GM23338 (cell line): ENCODE measurements around the gene TPD52L2. TPM values are rescaled to one million over a fixed set of nuclear protein-coding genes. Genes with fewer than 3 reads are reported as not detected.

ENCODE experiments used
- ATAC-seq: fragments of 200-7000 bp; cut with Tn5 transposase; 3 replicates; pipeline ENCODE4 v1.9.1; 2020
- DNase-seq: peaks from one replicate; pipeline ENCODE4 v3.0.0-alpha.2; 2015; ENCODE audit warnings: low spot score
- H2AFZ ChIP-seq: fragments of 200-600 bp; sonication (generic); 2 replicates; pipeline ENCODE4 v1.8.0; 2016; ENCODE audit warnings: antibody characterized with exemption, mild to moderate bottlenecking, moderate library complexity
- H3F3A ChIP-seq: fragments of 200-600 bp; sonication (generic); replicated peaks from 2 replicates; pipeline ENCODE4 v1.8.0; 2017; ENCODE audit warnings: antibody characterized with exemption, mixed run types, low read depth
- H3K27ac ChIP-seq: fragments of 200-600 bp; sonication (generic); 2 replicates; pipeline ENCODE4 v1.6.1; 2016; ENCODE audit warnings: low read depth
- H3K27me3 ChIP-seq: fragments of 200-600 bp; sonication (generic); 2 replicates; pipeline ENCODE4 v1.8.0; 2016; ENCODE audit warnings: mild to moderate bottlenecking, mixed run types, moderate library complexity; ENCODE audit not compliant: insufficient read depth
- H3K36me3 ChIP-seq: fragments of 200-600 bp; sonication (generic); 2 replicates; pipeline ENCODE4 v1.8.0; 2016; ENCODE audit warnings: mild to moderate bottlenecking; ENCODE audit not compliant: insufficient read depth
- H3K4me1 ChIP-seq: fragments of 200-600 bp; sonication (generic); 2 replicates; pipeline ENCODE4 v1.8.0; 2016; ENCODE audit warnings: mild to moderate bottlenecking, moderate library complexity; ENCODE audit not compliant: insufficient read depth
- H3K4me2 ChIP-seq: fragments of 200-600 bp; sonication (generic); 2 replicates; pipeline ENCODE4 v1.7.1; 2017; ENCODE audit warnings: mixed run types
- H3K4me3 ChIP-seq: fragments of 200-600 bp; sonication (generic); 2 replicates; pipeline ENCODE4 v1.6.1; 2016; ENCODE audit warnings: mixed run types
- H3K79me2 ChIP-seq: fragments of 200-600 bp; sonication (generic); replicated peaks from 2 replicates; pipeline ENCODE4 v1.8.0; 2017; ENCODE audit warnings: mild to moderate bottlenecking; ENCODE audit not compliant: insufficient read depth
- H3K9me2 ChIP-seq: fragments of 200-600 bp; sonication (generic); 2 replicates; pipeline ENCODE4 v1.8.0; 2017; ENCODE audit not compliant: insufficient read depth
- H4K20me1 ChIP-seq: fragments of 200-600 bp; sonication (generic); replicated peaks from 2 replicates; pipeline ENCODE4 v1.8.0; 2017; ENCODE audit warnings: mild to moderate bottlenecking; ENCODE audit not compliant: insufficient read depth
- H3K27ac Mint-ChIP-seq: 2 replicates; pipeline ENCODE4 v1.8.0; 2020; ENCODE audit warnings: inconsistent platforms, mild to moderate bottlenecking, moderate library complexity, mixed read lengths
- H3K27me3 Mint-ChIP-seq: 3 replicates; pipeline ENCODE4 v1.8.0; 2022; ENCODE audit warnings: low read depth, mild to moderate bottlenecking, moderate library complexity, mixed read lengths, inconsistent platforms; ENCODE audit not compliant: insufficient read depth, poor library complexity
- H3K36me3 Mint-ChIP-seq: 3 replicates; pipeline ENCODE4 v1.8.0; 2021; ENCODE audit warnings: low read depth, mild to moderate bottlenecking, inconsistent platforms, moderate library complexity, mixed read lengths
- H3K4me1 Mint-ChIP-seq: 3 replicates; pipeline ENCODE4 v1.8.0; 2020; ENCODE audit warnings: mild to moderate bottlenecking, inconsistent platforms, mixed read lengths
- H3K4me3 Mint-ChIP-seq: 3 replicates; pipeline ENCODE4 v1.8.0; 2021; ENCODE audit warnings: moderate library complexity, mild to moderate bottlenecking, inconsistent platforms, mixed read lengths
- H3K9me3 Mint-ChIP-seq: 3 replicates; pipeline ENCODE4 v1.8.0; 2020; ENCODE audit warnings: moderate library complexity, mild to moderate bottlenecking, inconsistent platforms, mixed read lengths
- EZH2phosphoT487 ChIP-seq: fragments of 200-600 bp; sonication (generic); IDR thresholded peaks from one replicate; pipeline ENCODE4 v1.8.1; 2018; ENCODE audit warnings: antibody characterized with exemption; ENCODE audit not compliant: unreplicated experiment
- NANOG ChIP-seq: IDR thresholded peaks from 2 replicates; pipeline ENCODE4 v1.6.1; 2016; ENCODE audit warnings: antibody characterized with exemption, borderline replicate concordance
- POLR2AphosphoS5 ChIP-seq: IDR thresholded peaks from 2 replicates; pipeline ENCODE4 v1.6.1; 2016; ENCODE audit warnings: antibody characterized with exemption, low read depth
- STAT1 ChIP-seq: IDR thresholded peaks from one replicate; pipeline ENCODE4 v1.6.1; 2016; ENCODE audit warnings: antibody characterized with exemption; ENCODE audit not compliant: unreplicated experiment
- ZNF114 ChIP-seq: fragments of 250-450 bp; sonication (Bioruptor Pico); IDR thresholded peaks from 2 replicates; pipeline ENCODE4 v1.5.0; 2020; ENCODE audit warnings: mild to moderate bottlenecking, moderate library complexity
- ZNF331 ChIP-seq: fragments of 250-450 bp; sonication (Bioruptor Pico); IDR thresholded peaks from 2 replicates; pipeline ENCODE4 v1.5.0; 2020; ENCODE audit warnings: low read depth, mild to moderate bottlenecking, moderate library complexity
- polyA plus RNA-seq: library from polyadenylated mRNA; unstranded; fragments of >200 nt; fragmentation: Nextera tagmentation; extraction: Ambion mirVana; gene quantifications from 2 replicates; pipeline ENCODE4 v1.2.1, GENCODE V29; 2016
- total RNA-seq: library from RNA; depleted of rRNA; stranded (reverse); fragments of >200 nt; shearing (Covaris generic); gene quantifications from 2 replicates; pipeline ENCODE4 v1.2.3, GENCODE V29; 2014
- TF ChIP-seq, protein P1 (sequence below): fragments of 250-450 bp; sonication (Bioruptor Pico); IDR thresholded peaks from 2 replicates; pipeline ENCODE4 v1.5.0; 2020; ENCODE audit warnings: mild to moderate bottlenecking, moderate library complexity
- TF ChIP-seq, protein P2 (sequence below): IDR thresholded peaks from one replicate; pipeline ENCODE4 v1.6.1; 2018; ENCODE audit warnings: antibody characterized with exemption; ENCODE audit not compliant: unreplicated experiment

TPD52L2 gene
- total and polyA plus RNA-seq, 2 experiments from 2014 or later, result 40.2 to 103 TPM

DNA sequence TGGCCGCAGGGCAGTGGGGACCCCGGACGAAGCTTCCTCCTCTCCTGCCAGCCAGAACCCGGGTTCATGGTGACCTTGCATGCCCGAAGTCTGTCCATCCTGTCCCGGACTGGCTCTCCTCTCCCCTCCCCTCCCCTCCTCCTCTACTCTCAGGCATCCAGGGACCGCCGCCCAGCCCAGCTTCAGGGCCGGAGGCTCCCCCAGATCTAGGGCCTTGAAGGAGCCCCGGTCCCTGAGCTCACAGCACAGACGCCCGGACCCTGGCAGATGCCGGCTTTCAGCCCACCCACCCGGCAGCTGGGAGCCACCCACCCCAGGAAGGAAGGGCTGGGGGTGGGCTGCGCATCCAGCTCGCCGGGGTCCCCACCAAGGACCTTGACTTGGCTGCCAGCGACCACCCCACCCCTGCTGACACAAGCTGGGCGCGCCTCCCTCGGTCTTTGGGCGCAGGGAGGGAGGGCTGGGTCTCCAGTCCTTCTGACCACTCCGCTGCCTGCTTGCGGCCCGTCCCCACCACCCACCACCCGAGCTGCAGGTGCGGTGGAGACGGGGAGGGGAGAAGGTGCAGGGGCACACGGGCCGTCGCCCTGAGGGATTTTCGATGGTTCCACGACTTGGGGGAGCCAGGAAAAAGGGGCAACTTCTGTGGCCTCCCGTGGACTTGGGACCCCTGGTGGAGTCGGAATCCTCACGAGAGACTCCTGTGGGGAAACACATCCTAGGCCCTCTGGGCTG lies 9.5 kb upstream of the TPD52L2 start (continued):
- TF ChIP-seq POLR2AphosphoS5, result peak; percentile 12; the same call in 1 of the 2 replicates

DNA sequence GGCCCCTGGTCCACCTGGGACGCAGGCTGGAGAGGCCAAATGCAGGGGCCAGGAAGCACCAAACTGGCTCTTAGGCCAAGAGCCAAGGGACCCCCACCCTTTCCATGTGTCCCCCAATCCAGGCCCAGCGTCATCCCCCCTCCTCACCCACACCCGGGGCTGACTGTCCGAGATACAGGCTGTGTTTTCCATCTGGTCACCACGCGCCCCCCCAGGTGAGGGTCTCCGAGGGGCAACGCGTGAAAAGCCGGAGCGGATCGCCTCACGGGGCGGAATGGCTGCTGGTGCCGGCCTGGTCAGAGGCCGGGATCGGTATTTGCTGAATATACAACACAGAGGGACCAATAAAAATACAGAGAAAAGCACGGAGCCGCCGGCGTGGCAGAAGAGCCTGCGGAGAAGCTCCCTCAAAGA lies 9.0 kb upstream of the TPD52L2 start:
- H3K9me2 ChIP-seq, result no peaks in the 10 kb centered on the region
- peak overlapping the region; percentile 37; the same call in 2 of the 3 replicates for H3K4me3 Mint-ChIP-seq
- H3K27ac ChIP-seq, result no peak overlapping the region
- H3K36me3 ChIP-seq, result no peaks in the 10 kb centered on the region
- H3F3A ChIP-seq, result peaks cover 16% of the 10 kb centered on the region
- H3K4me3 ChIP-seq, result peak overlapping the region; percentile 54
- H3K36me3 Mint-ChIP-seq, result peaks cover 6% of the 10 kb centered on the region
- DNase-seq (peak; percentile 77), ATAC-seq (peak; percentile 4)
- peak overlapping the region; percentile 77; the same call in 1 of the 2 replicates for H3K27ac Mint-ChIP-seq
- peaks cover 51% of the 10 kb centered on the region for H3K4me1 Mint-ChIP-seq
- H3K27me3 Mint-ChIP-seq, result peaks cover 31% of the 10 kb centered on the region
- H3K4me1 ChIP-seq, result peaks cover 50% of the 10 kb centered on the region
- H3K9me3 Mint-ChIP-seq, result no peaks in the 10 kb centered on the region
- H2AFZ ChIP-seq, result no peak overlapping the region; the same call in 1 of the 2 replicates
- H4K20me1 ChIP-seq, result no peaks in the 10 kb centered on the region
- no peaks in the 10 kb centered on the region for H3K79me2 ChIP-seq
- peak overlapping the region; percentile 87 for H3K4me2 ChIP-seq
- TF ChIP-seq POLR2AphosphoS5, result 0 out of 2 replicates have a peak, but pooled peaks have one; percentile 25
- no peak for TF ChIP-seq ZNF114 (CRISPR knock-in tag)
- no peaks in the 10 kb centered on the region for H3K27me3 ChIP-seq

DNA sequence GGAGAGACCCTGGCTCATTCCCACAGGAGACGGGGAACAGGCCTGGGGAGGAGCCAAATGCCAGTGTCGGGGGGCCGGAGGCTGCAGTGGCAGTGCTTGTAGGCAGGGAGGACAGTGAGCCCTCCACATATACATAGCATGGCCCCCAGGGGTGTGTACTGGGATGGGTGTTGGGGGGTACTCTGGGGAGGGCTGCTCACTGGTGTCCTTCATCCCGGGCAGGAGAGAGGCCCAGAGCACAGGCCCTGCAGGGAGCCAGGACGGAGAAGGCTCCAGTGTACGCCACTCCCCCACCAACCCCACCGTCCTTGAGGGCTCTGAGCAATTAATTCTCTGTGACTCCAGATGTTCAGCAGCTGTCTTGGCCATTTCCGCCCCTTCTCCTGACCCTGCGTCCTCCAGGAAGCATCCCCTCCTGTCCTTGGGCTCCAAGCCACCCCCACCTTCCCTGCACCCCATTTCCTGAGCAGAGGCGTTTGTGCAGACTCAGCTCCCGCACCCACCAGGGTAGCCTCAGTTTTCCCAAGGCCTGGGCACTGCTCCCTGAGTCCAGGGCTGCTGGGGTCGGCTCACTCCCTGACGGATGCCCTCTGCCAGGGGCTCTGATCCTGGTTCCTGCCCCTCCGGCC lies 7.2 kb upstream of the TPD52L2 start:
- peaks cover 47% of the 10 kb centered on the region for H3K4me1 Mint-ChIP-seq
- no peaks in the 10 kb centered on the region for H3K27me3 ChIP-seq
- H3K4me3 ChIP-seq, result peak overlapping the region; percentile 37; the same call in 1 of the 2 replicates
- peaks cover 21% of the 10 kb centered on the region for H3K27me3 Mint-ChIP-seq
- H3K36me3 Mint-ChIP-seq, result peaks cover 7% of the 10 kb centered on the region
- H3K4me1 ChIP-seq, result peaks cover 51% of the 10 kb centered on the region
- H3K27ac ChIP-seq, result peak overlapping the region; percentile 78; the same call in 1 of the 2 replicates
- no peak for ATAC-seq
- H4K20me1 ChIP-seq, result no peaks in the 10 kb centered on the region
- H2AFZ ChIP-seq, result no peak overlapping the region
- H3F3A ChIP-seq, result peaks cover 17% of the 10 kb centered on the region
- no peaks in the 10 kb centered on the region for H3K36me3 ChIP-seq
- H3K4me2 ChIP-seq, result peak overlapping the region; percentile 73
- DNase-seq, result no peak
- no peaks in the 10 kb centered on the region for H3K79me2 ChIP-seq
- 0 out of 3 replicates have a peak overlapping the region, but pooled peaks have one; percentile 24 for H3K4me3 Mint-ChIP-seq
- H3K9me3 Mint-ChIP-seq, result no peaks in the 10 kb centered on the region
- no peaks in the 10 kb centered on the region for H3K9me2 ChIP-seq
- peak overlapping the region; percentile 70 for H3K27ac Mint-ChIP-seq
- TF ChIP-seq STAT1 (no peak), POLR2AphosphoS5 (no peak), NANOG (no peak), EZH2phosphoT487 (no peak), ZNF331 (CRISPR knock-in tag) (no peak), ZNF114 (CRISPR knock-in tag) (no peak)
- TF ChIP-seq, protein P1, sequence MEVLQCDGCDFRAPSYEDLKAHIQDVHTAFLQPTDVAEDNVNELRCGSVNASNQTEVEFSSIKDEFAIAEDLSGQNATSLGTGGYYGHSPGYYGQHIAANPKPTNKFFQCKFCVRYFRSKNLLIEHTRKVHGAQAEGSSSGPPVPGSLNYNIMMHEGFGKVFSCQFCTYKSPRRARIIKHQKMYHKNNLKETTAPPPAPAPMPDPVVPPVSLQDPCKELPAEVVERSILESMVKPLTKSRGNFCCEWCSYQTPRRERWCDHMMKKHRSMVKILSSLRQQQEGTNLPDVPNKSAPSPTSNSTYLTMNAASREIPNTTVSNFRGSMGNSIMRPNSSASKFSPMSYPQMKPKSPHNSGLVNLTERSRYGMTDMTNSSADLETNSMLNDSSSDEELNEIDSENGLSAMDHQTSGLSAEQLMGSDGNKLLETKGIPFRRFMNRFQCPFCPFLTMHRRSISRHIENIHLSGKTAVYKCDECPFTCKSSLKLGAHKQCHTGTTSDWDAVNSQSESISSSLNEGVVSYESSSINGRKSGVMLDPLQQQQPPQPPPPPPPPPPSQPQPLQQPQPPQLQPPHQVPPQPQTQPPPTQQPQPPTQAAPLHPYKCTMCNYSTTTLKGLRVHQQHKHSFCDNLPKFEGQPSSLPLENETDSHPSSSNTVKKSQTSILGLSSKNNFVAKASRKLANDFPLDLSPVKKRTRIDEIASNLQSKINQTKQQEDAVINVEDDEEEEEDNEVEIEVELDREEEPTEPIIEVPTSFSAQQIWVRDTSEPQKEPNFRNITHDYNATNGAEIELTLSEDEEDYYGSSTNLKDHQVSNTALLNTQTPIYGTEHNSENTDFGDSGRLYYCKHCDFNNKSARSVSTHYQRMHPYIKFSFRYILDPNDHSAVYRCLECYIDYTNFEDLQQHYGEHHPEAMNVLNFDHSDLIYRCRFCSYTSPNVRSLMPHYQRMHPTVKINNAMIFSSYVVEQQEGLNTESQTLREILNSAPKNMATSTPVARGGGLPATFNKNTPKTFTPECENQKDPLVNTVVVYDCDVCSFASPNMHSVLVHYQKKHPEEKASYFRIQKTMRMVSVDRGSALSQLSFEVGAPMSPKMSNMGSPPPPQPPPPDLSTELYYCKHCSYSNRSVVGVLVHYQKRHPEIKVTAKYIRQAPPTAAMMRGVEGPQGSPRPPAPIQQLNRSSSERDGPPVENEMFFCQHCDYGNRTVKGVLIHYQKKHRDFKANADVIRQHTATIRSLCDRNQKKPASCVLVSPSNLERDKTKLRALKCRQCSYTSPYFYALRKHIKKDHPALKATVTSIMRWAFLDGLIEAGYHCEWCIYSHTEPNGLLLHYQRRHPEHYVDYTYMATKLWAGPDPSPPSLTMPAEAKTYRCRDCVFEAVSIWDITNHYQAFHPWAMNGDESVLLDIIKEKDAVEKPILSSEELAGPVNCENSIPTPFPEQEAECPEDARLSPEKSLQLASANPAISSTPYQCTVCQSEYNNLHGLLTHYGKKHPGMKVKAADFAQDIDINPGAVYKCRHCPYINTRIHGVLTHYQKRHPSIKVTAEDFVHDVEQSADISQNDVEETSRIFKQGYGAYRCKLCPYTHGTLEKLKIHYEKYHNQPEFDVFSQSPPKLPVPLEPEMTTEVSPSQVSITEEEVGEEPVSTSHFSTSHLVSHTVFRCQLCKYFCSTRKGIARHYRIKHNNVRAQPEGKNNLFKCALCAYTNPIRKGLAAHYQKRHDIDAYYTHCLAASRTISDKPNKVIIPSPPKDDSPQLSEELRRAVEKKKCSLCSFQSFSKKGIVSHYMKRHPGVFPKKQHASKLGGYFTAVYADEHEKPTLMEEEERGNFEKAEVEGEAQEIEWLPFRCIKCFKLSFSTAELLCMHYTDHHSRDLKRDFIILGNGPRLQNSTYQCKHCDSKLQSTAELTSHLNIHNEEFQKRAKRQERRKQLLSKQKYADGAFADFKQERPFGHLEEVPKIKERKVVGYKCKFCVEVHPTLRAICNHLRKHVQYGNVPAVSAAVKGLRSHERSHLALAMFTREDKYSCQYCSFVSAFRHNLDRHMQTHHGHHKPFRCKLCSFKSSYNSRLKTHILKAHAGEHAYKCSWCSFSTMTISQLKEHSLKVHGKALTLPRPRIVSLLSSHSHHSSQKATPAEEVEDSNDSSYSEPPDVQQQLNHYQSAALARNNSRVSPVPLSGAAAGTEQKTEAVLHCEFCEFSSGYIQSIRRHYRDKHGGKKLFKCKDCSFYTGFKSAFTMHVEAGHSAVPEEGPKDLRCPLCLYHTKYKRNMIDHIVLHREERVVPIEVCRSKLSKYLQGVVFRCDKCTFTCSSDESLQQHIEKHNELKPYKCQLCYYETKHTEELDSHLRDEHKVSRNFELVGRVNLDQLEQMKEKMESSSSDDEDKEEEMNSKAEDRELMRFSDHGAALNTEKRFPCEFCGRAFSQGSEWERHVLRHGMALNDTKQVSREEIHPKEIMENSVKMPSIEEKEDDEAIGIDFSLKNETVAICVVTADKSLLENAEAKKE, result no peak
- TF ChIP-seq, protein P2, sequence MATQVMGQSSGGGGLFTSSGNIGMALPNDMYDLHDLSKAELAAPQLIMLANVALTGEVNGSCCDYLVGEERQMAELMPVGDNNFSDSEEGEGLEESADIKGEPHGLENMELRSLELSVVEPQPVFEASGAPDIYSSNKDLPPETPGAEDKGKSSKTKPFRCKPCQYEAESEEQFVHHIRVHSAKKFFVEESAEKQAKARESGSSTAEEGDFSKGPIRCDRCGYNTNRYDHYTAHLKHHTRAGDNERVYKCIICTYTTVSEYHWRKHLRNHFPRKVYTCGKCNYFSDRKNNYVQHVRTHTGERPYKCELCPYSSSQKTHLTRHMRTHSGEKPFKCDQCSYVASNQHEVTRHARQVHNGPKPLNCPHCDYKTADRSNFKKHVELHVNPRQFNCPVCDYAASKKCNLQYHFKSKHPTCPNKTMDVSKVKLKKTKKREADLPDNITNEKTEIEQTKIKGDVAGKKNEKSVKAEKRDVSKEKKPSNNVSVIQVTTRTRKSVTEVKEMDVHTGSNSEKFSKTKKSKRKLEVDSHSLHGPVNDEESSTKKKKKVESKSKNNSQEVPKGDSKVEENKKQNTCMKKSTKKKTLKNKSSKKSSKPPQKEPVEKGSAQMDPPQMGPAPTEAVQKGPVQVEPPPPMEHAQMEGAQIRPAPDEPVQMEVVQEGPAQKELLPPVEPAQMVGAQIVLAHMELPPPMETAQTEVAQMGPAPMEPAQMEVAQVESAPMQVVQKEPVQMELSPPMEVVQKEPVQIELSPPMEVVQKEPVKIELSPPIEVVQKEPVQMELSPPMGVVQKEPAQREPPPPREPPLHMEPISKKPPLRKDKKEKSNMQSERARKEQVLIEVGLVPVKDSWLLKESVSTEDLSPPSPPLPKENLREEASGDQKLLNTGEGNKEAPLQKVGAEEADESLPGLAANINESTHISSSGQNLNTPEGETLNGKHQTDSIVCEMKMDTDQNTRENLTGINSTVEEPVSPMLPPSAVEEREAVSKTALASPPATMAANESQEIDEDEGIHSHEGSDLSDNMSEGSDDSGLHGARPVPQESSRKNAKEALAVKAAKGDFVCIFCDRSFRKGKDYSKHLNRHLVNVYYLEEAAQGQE, result no peak
